Fibroblast of the aortic adventitia (primary cell): ENCODE data around the gene FRMD6. TPM values are rescaled to one million over a fixed set of nuclear protein-coding genes. Genes with fewer than 3 reads are reported as not detected.
"Not testable (repeated sequence)": the region's sequence is repeated elsewhere in the genome, so short reads cannot be mapped to it uniquely, and the experiment has no call there.

ENCODE experiments used
- DNase-seq: peaks from one replicate; pipeline ENCODE4 v3.0.0-alpha.2; 2010; ENCODE audit warnings: low read depth
- H3K4me3 ChIP-seq: 2 replicates; pipeline ENCODE4 v1.5.1; 2011; ENCODE audit warnings: low read depth, mild to moderate bottlenecking, control low read depth, low read length, moderate library complexity
- CTCF ChIP-seq: IDR thresholded peaks from 2 replicates; pipeline ENCODE4 v1.5.1; 2011; ENCODE audit warnings: mild to moderate bottlenecking, low read length, control low read depth, inconsistent platforms; ENCODE audit not compliant: insufficient read depth
- total RNA-seq: library from RNA; depleted of rRNA; stranded (reverse); fragments of >200 nt; gene quantifications from 2 replicates; pipeline ENCODE4 v1.2.3, GENCODE V29; 2012; ENCODE audit warnings: low replicate concordance

The FRMD6 gene
- total RNA-seq, 1 donor, result 257 TPM

GRCh38 chr14:51626185-51626584 lies 25.5 kb upstream of the FRMD6 start:
- no peak for DNase-seq
- no peak overlapping the region for H3K4me3 ChIP-seq
- TF ChIP-seq CTCF, result no peak

- TF ChIP-seq CTCF, result no peak
- no peak for DNase-seq
- no peak overlapping the region for H3K4me3 ChIP-seq
Observed at GRCh38 chr14:51626788-51627187, 24.9 kb upstream of the FRMD6 start.

GRCh38 chr14:51627313-51627712 lies 24.4 kb upstream of the FRMD6 start:
- no peak for DNase-seq
- TF ChIP-seq CTCF, result no peak
- no peak overlapping the region for H3K4me3 ChIP-seq

- no peak for DNase-seq
- no peak for TF ChIP-seq CTCF
Observed at GRCh38 chr14:51628238-51628637, 23.5 kb upstream of the FRMD6 start.

GRCh38 chr14:51630987-51631386 lies 20.7 kb upstream of the FRMD6 start:
- H3K4me3 ChIP-seq, result no peak overlapping the region
- TF ChIP-seq CTCF, result no peak
- no peak for DNase-seq

More at GRCh38 chr14:51628238-51628637, 23.5 kb upstream of the FRMD6 start:
- no peak overlapping the region for H3K4me3 ChIP-seq

GRCh38 chr14:51633298-51633697 lies 18.4 kb upstream of the FRMD6 start:
- H3K4me3 ChIP-seq, DNase-seq: not testable (repeated sequence)

- H3K4me3 ChIP-seq, result no peak overlapping the region
- no peak for TF ChIP-seq CTCF
- no peak for DNase-seq
Observed at GRCh38 chr14:51636109-51636508, 15.6 kb upstream of the FRMD6 start.
